NB4 (cell line): ENCODE results near the gene ZNF836.

Source experiments
- CTCF ChIP-seq: IDR thresholded peaks from one replicate; pipeline ENCODE4 v1.5.1; 2012; ENCODE audit warnings: low read depth, low read length
- MYC ChIP-seq: IDR thresholded peaks from 2 replicates; pipeline ENCODE4 v1.6.1; 2011; ENCODE audit warnings: low read depth, low read length
- POLR2A ChIP-seq: IDR thresholded peaks from 2 replicates; pipeline ENCODE4 v1.6.1; 2011; ENCODE audit warnings: mild to moderate bottlenecking; ENCODE audit not compliant: insufficient read length; ENCODE audit errors: extremely low read depth

- no peak for TF ChIP-seq CTCF
- TF ChIP-seq POLR2A, result no peak
- TF ChIP-seq MYC, result no peak
Measured at GRCh38 chr19:52148256-52148655, 23.2 kb downstream of the ZNF836 start.
